Measurements from ENCODE around the gene RLBP1. TPM values are rescaled to one million over a fixed set of nuclear protein-coding genes. Genes with fewer than 3 reads are reported as not detected.

Gene RLBP1
- total RNA-seq, 1 donor from 2014 or later, result not detected

DNA sequence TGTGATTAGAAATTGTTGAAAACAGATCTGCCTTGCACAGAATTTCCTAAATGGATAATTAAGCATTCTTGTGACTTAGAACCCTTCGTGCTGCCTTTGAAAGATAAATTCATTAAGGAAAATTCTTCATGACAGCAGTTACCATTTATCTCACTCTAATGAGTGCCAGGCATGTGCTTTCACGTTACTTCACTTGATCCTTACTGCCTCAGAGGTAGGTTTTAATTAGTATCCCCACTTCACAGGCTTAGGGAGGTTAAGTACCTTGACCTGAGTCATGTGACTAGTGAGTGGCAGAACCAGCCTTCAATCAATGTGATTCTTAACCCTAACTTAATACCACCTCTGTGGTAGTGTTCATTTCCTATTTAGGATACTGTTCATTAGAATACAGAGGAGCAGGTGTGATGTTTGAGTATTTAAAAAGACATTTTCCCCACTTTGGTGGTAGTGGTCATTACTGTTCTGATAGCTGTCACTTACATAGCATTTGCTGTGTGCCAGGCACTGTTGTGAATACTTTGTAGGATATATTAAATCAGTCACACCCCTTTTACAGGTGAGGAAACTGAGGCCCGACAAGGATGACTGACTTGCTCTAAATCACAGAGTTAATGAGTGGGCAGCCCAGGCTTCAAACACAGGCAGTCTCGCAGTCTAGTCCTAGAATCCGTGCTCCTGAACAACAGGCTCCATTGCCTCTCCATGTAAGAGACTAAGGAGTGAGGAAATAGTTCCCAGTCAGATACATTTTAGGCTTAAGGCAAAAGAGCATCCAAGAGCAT is 57.9 kb downstream of the RLBP1 start:
- no peak overlapping the region for H3K4me3 Mint-ChIP-seq (ENCODE audit: unreplicated experiment)
- peaks cover 3% of the 10 kb centered on the region for H3K4me1 Mint-ChIP-seq (ENCODE audit: low read depth, unreplicated experiment)
- no peaks in the 10 kb centered on the region for H3K36me3 Mint-ChIP-seq (ENCODE audit: unreplicated experiment)
- TF ChIP-seq, protein P1, sequence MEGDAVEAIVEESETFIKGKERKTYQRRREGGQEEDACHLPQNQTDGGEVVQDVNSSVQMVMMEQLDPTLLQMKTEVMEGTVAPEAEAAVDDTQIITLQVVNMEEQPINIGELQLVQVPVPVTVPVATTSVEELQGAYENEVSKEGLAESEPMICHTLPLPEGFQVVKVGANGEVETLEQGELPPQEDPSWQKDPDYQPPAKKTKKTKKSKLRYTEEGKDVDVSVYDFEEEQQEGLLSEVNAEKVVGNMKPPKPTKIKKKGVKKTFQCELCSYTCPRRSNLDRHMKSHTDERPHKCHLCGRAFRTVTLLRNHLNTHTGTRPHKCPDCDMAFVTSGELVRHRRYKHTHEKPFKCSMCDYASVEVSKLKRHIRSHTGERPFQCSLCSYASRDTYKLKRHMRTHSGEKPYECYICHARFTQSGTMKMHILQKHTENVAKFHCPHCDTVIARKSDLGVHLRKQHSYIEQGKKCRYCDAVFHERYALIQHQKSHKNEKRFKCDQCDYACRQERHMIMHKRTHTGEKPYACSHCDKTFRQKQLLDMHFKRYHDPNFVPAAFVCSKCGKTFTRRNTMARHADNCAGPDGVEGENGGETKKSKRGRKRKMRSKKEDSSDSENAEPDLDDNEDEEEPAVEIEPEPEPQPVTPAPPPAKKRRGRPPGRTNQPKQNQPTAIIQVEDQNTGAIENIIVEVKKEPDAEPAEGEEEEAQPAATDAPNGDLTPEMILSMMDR (IDR thresholded peaks at IDR 0.05; ENCODE audit: partially characterized antibody, unreplicated experiment), result no peak
- no peaks in the 10 kb centered on the region for H3K9me3 Mint-ChIP-seq (ENCODE audit: unreplicated experiment)
- DNase-seq, result no peak
- no peaks in the 10 kb centered on the region for H3K27me3 Mint-ChIP-seq (ENCODE audit: unreplicated experiment)
- no peak overlapping the region for H3K27ac Mint-ChIP-seq (ENCODE audit: unreplicated experiment)

GRCh38 chr15:89161666-89162065 is 59.7 kb downstream of the RLBP1 start:
- H3K36me3 Mint-ChIP-seq (ENCODE audit: unreplicated experiment), result no peaks in the 10 kb centered on the region
- peaks cover 3% of the 10 kb centered on the region for H3K4me1 Mint-ChIP-seq (ENCODE audit: low read depth, unreplicated experiment)
- no peak overlapping the region for H3K27ac Mint-ChIP-seq (ENCODE audit: unreplicated experiment)
- H3K9me3 Mint-ChIP-seq (ENCODE audit: unreplicated experiment), result peaks cover 2% of the 10 kb centered on the region
- DNase-seq, result no peak
- TF ChIP-seq, protein P1 (IDR thresholded peaks at IDR 0.05; ENCODE audit: partially characterized antibody, unreplicated experiment), result no peak
- H3K4me3 Mint-ChIP-seq (ENCODE audit: unreplicated experiment), result no peak overlapping the region
- no peaks in the 10 kb centered on the region for H3K27me3 Mint-ChIP-seq (ENCODE audit: unreplicated experiment)

Other genes starting within 250 kb of the RLBP1 start
- 101 TPM for gene ABHD2, start 133.1 kb downstream of the RLBP1 start, total RNA-seq (ENCODE audit: unreplicated experiment)
- 15.8 TPM for gene FANCI, start 22.4 kb upstream of the RLBP1 start, total RNA-seq (ENCODE audit: unreplicated experiment)
- gene POLG, start 113.2 kb upstream of the RLBP1 start, total RNA-seq (ENCODE audit: unreplicated experiment), result 55.4 TPM